Stimulated activated CD4-positive, alpha-beta T cell treated with anti-CD3 and anti-CD28 coated beads, TNF-alpha, amount 100 ng/mL, for 1 hour (primary cell): ENCODE measurements around the gene NOTUM.

Experiments used
- DNase-seq, 3 donors: peaks; one replicate each; pipeline ENCODE4 v3.0.0-alpha.2; 2020; ENCODE audit warnings: low read depth in 3 of 3, low spot score in 1 of 3

Gene NOTUM

GRCh38 chr17:81939881-81940385 is 21.1 kb downstream of the NOTUM start:
- DNase-seq: no peak

GRCh38 chr17:81939218-81939617 is 21.8 kb downstream of the NOTUM start:
- DNase-seq: no peak

GRCh38 chr17:81935709-81936084 is 25.3 kb downstream of the NOTUM start:
- DNase-seq: no peak

GRCh38 chr17:81934850-81935708 is 25.9 kb downstream of the NOTUM start:
- no peak for DNase-seq

- no peak for DNase-seq
These were observed 26.8 kb downstream of the NOTUM start for GRCh38 chr17:81934098-81934757.

- no peak for DNase-seq
These were observed 27.7 kb downstream of the NOTUM start for GRCh38 chr17:81933178-81933699.

- DNase-seq: no peak
These were observed 28.5 kb downstream of the NOTUM start for GRCh38 chr17:81932333-81932983.

GRCh38 chr17:81931557-81932332 is 29.2 kb downstream of the NOTUM start:
- no peak for DNase-seq

- DNase-seq: no peak
These were observed 29.8 kb downstream of the NOTUM start for GRCh38 chr17:81931189-81931556.

GRCh38 chr17:81930142-81931125 is 30.6 kb downstream of the NOTUM start:
- no peak for DNase-seq

GRCh38 chr17:81929253-81930141 is 31.5 kb downstream of the NOTUM start:
- DNase-seq: no peak

GRCh38 chr17:81928544-81929252 is 32.3 kb downstream of the NOTUM start:
- no peak for DNase-seq

- DNase-seq: peak; percentile 69 to 84 (median 83)
These were observed 33.1 kb downstream of the NOTUM start, which contains the start of gene MAFG for GRCh38 chr17:81927653-81928543. TSS of gene MAFG (minus strand) at chr17:81927735. CDS start at chr17:81923185, 4,550 bp downstream.

- no peak for DNase-seq
These were observed 33.8 kb downstream of the NOTUM start for GRCh38 chr17:81927152-81927652.

GRCh38 chr17:81926451-81927151 is 34.4 kb downstream of the NOTUM start:
- DNase-seq: peak in 2 of 3 donors; percentile 26 to 63

GRCh38 chr17:81925860-81926450 is 35.0 kb downstream of the NOTUM start:
- DNase-seq: no peak
